Measurements from ENCODE around the gene ZMYND10.

GRCh38 chr3:50339485-50340146, 5.9 kb downstream of the ZMYND10 start:
- TF ChIP-seq CTCF (IDR thresholded peaks at IDR 0.05; ENCODE audit: insufficient read depth, low read depth, low read length) (no peak), EZH2 (IDR thresholded peaks at IDR 0.05; ENCODE audit: insufficient read depth, low read length) (no peak)

All from astrocyte (in vitro differentiated cells and primary cell).